GM18870 (cell line): ENCODE data around the gene CDKAL1.

Experiments used
- ATAC-seq: cut with Tn5 transposase; IDR thresholded peaks from one replicate; pipeline ENCODE4 v1.9.1; 2021; ENCODE audit warnings: moderate library complexity; ENCODE audit not compliant: unreplicated experiment

Gene CDKAL1

DNA sequence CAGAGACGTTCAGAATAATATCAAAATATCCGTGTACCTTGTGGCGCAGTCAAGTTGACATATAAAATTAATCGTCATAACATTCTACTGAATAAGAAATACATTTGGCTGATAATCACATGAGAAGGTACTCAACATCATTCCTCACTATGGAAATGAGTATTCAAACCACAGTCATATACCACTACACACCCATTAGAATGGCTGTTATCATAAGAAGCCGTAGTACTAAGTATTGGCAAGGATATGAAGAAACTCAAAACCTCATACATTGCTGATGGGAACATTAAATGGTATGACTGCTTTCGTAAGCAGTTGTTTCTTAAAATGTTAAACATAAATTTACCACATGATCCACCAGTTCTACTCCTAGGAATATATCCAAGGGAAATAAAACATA is 244.7 kb downstream of the CDKAL1 start:
- ATAC-seq, result no peak

- ATAC-seq, result no peak
These were observed 254.9 kb downstream of the CDKAL1 start for GRCh38 chr6:20789162-20789561.

- no peak for ATAC-seq
These were observed 256.0 kb downstream of the CDKAL1 start for GRCh38 chr6:20790032-20790791.

- ATAC-seq, result no peak
These were observed 256.8 kb downstream of the CDKAL1 start for GRCh38 chr6:20791074-20791473.

GRCh38 chr6:20791944-20792343 is 257.7 kb downstream of the CDKAL1 start:
- no peak for ATAC-seq

DNA sequence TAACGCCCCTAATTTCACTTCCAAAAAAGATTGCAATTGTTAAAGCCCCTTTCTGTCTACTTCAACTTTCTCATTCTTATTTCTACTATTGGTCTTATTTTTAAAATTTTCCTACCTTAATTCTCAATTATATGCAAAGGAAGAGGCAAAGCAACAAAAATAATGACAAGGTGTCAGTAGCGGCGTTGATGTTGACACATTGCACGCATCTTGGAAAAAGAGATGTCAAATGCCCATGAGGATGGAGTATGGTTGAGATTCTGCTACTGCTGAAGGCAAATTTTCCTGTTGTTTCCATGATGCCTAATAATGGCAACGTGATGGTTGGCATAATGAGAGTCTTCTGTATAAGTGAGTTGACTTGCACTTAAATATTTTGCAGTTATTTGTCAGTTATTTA is 258.9 kb downstream of the CDKAL1 start:
- no peak for ATAC-seq

DNA sequence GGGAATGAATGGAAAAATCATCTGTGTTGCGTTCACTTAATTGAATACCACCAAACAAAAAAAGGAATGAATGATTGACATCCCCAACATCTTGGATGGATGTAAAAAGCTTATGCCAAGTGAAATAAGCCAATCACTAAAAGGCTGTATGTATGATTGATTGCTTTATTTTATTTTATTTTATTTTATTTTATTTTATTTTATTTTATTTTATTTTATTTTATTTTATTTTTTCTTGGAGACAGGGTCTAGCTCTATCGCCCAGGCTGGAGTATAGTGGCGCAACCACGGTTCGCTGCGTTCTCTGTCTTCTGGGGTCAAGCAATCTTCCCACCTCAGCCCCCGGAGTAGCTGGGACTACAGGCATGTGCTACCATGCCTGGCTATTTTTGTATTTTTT is 263.3 kb downstream of the CDKAL1 start:
- no peak for ATAC-seq

DNA sequence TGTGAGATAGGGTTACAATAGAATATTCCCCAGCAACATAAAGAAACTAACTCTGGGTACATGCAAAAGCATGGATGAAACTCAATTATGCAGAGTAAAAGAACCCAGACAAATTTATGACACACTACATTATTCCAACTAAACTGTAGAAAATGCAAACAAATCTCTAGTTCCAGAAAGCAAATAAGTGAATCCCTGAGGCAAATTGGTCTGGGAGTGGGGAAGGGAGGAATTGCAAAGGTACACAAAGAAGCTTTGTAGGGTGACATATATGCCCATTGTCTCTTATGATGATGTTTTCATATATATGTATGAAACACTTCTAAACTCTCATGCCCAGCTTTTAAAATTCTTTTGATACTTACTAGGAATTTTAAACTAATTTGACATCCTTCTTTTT is 266.0 kb downstream of the CDKAL1 start:
- no peak for ATAC-seq

DNA sequence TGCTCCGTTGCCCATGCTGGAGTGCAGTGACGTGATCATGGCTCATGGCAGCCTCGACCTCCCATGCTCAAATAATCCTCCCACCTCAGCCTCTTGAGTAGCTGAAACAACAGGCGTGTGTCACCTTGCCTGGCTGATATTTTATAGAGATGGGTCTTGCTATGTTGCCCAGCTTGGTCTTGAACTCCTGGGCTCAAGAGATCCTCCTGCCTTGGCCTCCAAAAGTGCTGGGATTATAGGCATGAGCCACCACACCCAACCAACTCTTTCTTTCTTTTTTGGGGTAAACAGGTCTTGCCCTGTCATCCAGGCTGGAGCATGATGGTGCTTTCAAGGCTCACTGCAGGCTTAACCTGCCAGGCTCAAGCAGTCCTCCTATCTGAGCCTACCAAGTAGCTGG is 266.4 kb downstream of the CDKAL1 start:
- no peak for ATAC-seq

- no peak for ATAC-seq
These were observed 267.3 kb downstream of the CDKAL1 start for GRCh38 chr6:20801595-20801994.

- ATAC-seq, result no peak
These were observed 268.3 kb downstream of the CDKAL1 start for GRCh38 chr6:20802596-20802995.

GRCh38 chr6:20805021-20805420 is 270.8 kb downstream of the CDKAL1 start:
- ATAC-seq, result no peak

GRCh38 chr6:20806669-20807068 is 272.4 kb downstream of the CDKAL1 start:
- no peak for ATAC-seq

DNA sequence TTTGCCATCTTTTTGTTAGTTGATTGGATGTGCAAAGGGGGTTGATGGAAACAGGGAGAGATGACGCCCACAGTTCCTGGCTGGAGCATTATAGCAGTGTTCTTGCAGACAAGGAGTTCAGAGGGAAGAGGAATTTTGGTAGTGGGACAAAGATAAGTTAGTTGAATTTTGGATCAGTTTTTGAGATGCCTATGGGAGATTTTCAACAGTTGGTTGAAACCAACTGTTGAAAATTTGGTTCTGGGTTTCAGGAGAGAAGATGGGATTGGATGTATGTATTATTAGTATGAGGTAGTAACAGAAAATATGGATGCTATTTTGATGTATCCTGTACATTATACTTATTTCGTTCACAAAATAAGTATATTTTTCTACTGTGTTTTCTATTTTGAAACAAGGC is 274.2 kb downstream of the CDKAL1 start:
- no peak for ATAC-seq

GRCh38 chr6:20808924-20809323 is 274.7 kb downstream of the CDKAL1 start:
- no peak for ATAC-seq

- ATAC-seq, result no peak
These were observed 276.5 kb downstream of the CDKAL1 start for GRCh38 chr6:20810727-20811108.

- ATAC-seq, result no peak
These were observed 277.0 kb downstream of the CDKAL1 start for GRCh38 chr6:20811109-20811761.

GRCh38 chr6:20812776-20813175 is 278.5 kb downstream of the CDKAL1 start:
- ATAC-seq, result no peak

- ATAC-seq, result no peak
These were observed 280.2 kb downstream of the CDKAL1 start for GRCh38 chr6:20814494-20814893.

GRCh38 chr6:20816126-20816525 is 281.9 kb downstream of the CDKAL1 start:
- no peak for ATAC-seq

DNA sequence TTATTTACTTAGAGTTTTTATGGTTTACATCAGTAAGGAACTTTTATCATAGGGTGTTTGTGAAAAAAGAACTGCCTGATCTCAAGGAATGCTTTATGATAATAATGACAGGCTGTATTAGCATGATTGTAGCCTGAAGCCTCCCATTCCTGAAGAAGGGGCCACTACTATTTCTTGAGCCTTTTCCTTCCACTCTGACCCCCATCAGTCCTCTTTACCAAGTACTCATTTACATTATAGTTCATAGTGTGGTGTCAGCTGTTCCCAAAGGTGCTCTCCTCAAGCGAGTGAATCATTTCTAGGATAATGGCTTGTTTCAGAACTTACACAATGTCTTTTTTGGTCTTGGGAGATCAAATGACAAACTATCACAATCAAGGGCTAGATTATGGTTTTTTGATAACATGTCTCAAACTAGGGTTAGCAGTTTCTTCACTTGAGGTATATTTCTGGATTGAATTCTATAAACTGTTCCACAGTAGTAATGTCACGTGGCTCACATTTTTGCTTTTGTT is 283.6 kb downstream of the CDKAL1 start:
- no peak for ATAC-seq

DNA sequence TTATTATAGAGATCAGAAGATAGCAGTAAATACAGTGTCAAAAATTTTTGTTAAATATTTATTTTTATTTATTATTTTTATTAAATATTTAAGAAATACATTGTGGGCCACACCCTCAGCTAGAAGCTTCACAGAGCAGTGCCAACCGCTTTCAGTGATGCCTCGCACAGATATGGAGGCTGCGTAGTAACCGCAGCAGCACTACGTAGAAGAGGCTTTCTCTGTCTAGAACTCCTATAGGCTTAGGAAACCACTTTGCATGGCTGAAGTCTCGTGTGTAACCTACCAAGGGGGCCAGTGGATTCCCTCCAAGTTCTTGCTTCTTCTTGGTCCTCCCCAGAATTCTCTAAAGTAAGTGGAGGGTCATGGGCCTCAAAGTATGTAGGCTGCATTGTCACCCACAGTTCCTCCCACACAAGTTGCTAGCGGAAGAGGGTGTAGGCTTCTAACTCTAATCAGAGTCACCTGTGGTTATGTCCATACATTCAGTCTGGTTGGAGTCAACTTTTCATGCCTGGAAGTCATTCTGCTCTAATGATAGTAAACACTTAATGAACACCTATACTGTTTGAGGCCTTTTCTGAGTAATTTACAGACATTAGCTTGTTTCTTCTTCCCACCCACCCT is 285.6 kb downstream of the CDKAL1 start:
- no peak for ATAC-seq
